HG03064 (cell line): ENCODE data around the gene PCSK1.
"Not testable (repeated sequence)": the region's sequence is repeated elsewhere in the genome, so short reads cannot be mapped to it uniquely, and the experiment has no call there.

Experiments used
- ATAC-seq: cut with Tn5 transposase; IDR thresholded peaks from one replicate; pipeline ENCODE4 v1.9.1; 2021; ENCODE audit warnings: low read depth; ENCODE audit not compliant: unreplicated experiment

Gene PCSK1

DNA sequence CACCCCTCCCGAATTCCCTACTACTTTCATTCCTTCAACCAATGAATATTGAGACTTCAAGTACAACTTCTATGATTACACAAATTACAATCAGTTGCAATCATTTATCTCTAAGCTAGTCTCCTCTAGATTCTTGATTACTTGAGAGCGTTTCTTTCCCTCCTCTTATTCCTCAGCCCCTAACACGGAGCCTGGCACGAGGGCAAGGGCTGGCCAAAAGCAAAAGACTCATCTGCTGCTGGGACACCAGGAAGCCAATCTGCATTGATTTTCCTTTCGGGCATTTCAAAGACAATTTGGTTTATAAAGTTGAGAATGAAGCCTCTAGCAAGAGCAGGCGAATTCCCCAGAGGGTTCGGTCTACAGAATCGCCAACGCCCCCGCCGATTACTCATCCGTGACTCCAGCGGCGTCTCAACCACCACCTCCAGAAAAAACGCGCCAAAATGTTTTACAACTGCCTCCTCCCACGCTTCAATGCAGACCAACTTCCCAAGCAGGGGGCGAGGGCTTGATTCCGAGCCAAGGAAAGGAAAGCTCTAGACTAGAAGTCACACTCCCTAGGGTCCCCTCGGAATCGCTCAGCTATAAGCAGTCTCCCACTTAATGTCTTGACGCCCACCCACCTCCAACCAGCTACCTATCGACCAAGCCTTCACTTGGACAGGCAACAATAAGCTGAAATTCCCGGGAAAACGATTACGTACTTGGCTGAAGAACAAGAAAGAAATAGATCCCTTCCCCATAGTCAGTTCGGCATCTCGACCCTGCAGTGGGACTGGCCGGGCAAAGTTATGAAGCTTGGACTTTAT lies 1.5 kb downstream of the PCSK1 start:
- no peak for ATAC-seq

DNA sequence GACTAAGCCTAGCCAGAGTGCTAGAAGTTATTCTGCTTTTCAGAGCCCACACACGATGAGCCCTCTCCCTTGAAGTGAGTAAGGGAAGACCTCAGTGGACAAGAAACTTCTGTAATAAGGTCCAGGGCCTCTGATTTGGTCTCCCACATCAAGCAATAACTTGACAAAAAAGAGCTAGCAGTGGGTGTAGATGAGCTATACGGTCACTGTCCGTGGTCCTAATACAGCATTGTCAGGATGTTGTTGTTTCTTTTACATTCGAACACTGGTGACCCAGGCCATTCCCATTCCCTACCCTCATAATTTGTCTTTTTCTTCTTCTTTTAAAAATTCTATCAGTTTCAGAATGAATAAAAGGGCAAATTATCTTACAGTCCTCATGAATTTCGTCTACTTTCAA lies 5.2 kb downstream of the PCSK1 start:
- no peak for ATAC-seq

DNA sequence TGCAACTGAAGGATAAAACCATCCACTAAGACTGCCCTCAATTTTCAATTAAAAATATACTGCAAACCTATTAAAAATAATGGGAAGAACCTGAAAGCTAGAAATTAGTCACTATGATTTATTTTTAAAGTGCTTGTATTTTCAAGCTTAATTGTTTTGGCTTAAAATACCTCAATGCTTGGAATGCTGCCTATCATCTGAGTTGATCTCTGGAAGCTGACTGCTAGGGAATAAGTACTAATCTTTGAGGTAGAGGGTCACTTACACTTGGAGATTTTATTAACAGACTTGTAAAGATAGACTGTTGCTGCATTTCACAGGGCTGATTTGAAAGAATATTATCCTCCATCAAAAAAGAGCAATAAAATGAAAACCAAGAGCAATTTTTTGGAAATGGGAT lies 6.2 kb downstream of the PCSK1 start:
- ATAC-seq, result no peak

GRCh38 chr5:96425443-96425842 lies 7.6 kb downstream of the PCSK1 start:
- ATAC-seq, result no peak

DNA sequence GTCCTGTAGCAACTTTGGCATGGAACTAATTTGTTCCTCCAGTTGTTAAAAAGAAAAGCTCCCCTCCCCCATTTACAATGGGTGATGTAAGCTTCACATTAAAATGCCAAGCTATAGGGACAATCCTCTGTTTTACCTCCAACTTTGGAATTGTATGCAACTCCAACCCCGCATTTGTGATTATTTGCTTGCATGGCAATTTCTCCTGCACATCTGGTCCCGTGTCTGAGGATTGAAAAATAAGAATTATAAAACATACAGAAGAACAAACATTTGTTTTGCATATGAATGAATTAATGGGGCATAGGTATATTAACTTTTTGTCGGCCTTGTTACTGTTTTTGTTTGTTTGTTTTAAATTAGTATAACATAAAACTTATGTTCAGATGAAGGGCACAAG lies 17.2 kb downstream of the PCSK1 start:
- ATAC-seq, result no peak

GRCh38 chr5:96412868-96413449 lies 20.1 kb downstream of the PCSK1 start:
- ATAC-seq, result no peak

GRCh38 chr5:96410013-96410412 lies 23.0 kb downstream of the PCSK1 start:
- no peak for ATAC-seq

DNA sequence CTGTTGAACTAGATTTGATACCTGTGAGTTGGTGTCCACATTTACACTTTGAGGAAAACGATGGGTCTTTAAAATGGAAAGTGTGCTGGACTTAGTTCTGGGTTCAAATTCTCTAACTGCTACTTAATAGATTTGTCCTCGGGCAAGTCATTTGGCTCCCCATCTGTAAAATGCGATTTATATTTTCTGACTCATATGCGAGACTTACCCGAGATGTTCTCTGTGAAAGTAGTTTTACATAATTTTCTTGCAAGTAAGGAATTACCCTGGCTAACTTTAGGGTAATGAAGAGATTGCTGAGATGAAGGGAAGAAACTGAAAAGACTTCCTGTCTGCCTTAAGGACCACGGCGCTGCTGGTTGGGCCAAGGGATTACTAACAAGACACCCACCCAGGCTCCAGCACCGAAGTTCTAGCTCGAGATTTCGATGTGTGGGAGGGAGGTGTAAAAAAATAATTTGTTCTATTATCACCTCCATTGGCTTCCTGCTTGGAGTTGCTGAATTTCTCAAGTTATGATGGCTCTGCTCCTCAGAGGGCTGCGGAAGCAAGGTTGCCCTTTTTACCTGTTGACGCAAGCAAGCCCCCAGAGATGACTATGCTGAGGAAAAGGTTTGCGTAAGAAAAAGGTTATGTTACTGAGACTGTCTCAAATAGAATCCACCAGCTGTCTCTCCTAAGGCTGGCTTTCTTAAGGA lies 24.1 kb downstream of the PCSK1 start:
- no peak for ATAC-seq

DNA sequence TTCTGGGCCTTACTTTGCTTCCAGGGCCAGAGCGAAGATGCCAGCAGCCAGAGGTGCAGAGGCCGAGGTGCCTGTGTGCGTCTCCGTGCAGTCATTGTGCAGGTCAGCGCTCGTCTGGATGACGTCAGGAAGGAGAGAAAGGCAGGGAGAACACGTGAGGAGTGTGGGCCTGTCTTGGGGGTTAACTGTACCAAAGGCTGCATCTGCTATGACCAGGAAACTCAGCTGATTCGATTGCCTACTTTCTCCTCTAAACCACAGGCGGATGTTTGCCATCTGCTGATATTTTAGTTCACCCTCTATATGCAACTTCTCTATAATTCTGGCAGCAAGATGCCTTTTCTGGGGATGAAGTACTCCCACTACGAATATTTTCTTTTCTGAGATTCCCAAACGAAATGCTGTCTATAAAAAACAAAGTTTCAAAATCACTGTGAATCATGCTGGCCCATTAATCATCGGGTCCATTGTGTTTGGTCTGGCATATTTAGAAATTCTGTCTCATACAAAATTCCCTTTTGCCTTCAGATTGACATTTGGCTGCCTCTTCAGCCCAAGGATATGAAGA lies 24.8 kb downstream of the PCSK1 start:
- no peak for ATAC-seq

DNA sequence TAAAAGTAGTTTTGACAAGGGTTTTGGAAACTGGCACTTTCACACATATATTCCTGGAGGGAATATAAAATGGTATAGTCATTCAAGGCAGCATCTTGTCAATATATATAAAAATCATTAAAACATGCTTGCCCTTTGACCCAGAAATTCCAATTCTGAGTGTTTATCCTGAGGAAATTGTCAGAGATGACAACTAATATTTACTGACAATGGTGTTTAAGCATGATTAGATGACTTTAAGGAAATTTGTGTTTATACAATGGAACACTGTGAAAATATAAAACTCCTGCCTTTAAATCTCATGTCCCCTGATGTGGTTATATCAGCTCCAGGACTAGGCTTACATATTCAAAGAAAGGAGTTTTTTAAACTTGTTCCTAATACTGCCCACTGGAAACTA lies 25.6 kb downstream of the PCSK1 start:
- ATAC-seq, result no peak

DNA sequence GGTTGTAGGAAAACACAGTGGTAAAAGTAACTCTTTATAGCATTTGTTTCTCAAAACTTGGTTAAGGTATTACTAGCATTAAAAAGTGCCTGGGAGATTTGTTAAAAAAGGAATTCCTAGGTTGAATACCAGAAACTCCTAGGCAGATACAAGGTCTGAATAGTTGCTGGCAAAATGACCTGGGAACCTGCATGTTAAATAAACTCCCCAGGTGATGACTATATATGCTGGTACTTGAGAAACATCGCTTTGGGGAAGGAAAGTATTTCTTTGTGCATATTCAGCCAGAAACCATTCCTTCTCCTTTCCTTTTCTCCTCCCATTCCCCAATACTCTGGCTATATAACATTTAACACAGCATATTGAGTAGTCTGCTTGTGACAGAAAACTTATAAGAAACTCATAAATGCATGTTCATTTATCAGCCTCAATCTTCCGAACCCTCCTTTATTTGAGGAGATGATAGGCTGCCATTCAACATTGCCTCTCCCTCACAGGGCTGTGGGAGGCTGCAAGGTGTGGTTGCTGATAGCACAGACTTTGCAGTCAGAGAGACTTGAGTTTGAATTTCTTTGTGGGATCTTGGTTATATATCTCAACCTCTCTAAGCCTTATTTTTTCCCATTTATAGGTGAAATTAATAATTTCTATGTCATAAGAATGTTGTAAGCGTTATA lies 28.7 kb downstream of the PCSK1 start:
- no peak for ATAC-seq

DNA sequence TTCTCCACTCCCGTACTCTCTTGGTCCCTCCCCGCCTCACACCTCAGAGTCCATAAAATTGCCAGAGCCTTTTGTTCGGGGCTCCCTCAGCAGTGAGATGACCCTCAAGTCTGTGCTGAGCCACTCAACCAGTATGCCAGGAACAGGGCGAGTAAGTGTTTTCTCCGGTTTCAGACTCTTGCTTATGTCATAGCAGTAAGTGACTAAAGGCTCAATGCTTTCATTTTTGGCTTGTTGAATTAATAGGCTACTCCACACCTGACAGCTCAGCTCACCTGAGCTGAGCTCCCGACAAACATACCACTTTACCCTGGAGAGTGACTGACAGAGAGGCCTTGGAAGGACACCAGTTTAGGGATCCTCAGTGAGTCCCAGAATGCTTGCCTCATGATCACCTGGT lies 30.5 kb downstream of the PCSK1 start:
- ATAC-seq, result no peak

- no peak for ATAC-seq
Measured at GRCh38 chr5:96396878-96397277, 36.2 kb downstream of the PCSK1 start.

DNA sequence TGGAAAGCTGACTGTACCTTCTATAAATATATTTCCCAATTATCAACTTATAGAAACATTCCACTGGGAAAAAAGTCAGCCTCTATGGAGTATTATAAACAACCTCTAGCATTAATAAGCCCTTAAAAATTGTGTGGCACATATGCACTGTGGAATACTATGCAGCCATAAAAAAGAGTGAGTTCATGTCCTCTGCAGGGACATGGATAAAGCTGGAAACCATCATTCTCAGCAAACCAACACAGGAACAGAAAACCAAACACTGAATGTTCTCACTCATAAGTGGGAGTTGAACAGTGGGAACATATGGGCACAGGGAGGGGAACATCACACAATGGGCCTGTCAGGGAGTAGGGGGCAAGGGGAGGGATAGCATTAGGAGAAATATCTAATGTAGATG lies 37.8 kb downstream of the PCSK1 start:
- not testable (repeated sequence) for ATAC-seq

DNA sequence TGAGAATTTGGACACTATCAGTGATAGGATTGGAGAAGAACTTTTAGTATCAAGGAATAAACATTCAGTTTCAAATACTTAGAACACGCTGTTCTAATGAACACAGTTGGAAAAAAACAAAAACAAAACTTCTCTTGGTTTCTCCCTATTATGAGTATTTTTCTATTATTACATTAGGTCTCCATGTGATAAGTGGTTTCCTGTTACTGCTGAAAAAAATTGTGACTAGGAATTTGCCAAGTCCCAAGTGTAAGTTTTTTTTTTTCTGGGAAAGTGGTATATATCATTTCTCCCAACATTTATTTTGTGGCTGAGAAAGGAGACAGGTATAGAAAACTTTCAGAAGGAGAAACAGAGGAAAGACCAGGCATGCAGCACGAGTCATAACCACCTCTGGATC lies 41.1 kb downstream of the PCSK1 start:
- ATAC-seq, result no peak

- no peak for ATAC-seq
Measured at GRCh38 chr5:96388176-96388575, 44.9 kb downstream of the PCSK1 start.

GRCh38 chr5:96387616-96388015 lies 45.4 kb downstream of the PCSK1 start:
- no peak for ATAC-seq

GRCh38 chr5:96385538-96385937 lies 47.5 kb downstream of the PCSK1 start:
- ATAC-seq, result no peak

- no peak for ATAC-seq
Measured at GRCh38 chr5:96384353-96384752, 48.7 kb downstream of the PCSK1 start.

DNA sequence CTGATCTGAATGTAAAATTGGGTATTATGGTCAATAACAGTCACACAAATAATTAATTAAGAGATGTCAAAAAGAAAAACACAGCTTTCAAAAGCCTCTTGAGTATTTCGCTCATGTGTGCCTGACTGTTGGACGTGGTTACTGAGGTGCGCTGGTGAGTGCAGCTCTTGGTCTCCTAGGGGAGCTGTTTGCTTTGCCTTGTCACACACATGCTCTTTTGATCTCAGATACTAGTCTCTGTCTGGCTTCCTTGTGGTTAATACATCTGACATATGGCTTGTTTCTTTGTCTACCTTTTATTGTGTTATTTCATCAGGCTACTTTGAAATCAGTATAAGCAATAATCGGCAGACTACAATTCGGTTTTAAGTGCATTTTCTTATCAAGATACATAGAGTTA lies 51.5 kb downstream of the PCSK1 start:
- ATAC-seq, result no peak

GRCh38 chr5:96379896-96380295 lies 53.2 kb downstream of the PCSK1 start:
- no peak for ATAC-seq
